Activated CD8-positive, alpha-beta T cell treated with anti-CD3 and anti-CD28 coated beads, Interleukin-2, amount 10 ng/mL, durations not matched to agents 7 days and 5 days (primary cell): ENCODE results near the gene NXPH2. TPM values are rescaled to one million over a fixed set of nuclear protein-coding genes. Genes with fewer than 3 reads are reported as not detected.

Experiments
- ATAC-seq: fragments of 150-1000 bp; cut with Tn5 transposase; one replicate; pipeline ENCODE4 v1.10.0; 2021; ENCODE audit warnings: moderate library complexity
- CTCF ChIA-PET: fragments of 350-600 bp; sonication (Branson Sonifier 250); formaldehyde crosslinking; loops from one replicate; lab custom pipeline; 2021; ENCODE audit warnings: antibody characterized with exemption; lab: Charles Lee
- POLR2A ChIA-PET: fragments of 350-600 bp; sonication (Branson Sonifier 250); formaldehyde crosslinking; loops from one replicate; lab custom pipeline; 2021; ENCODE audit warnings: antibody characterized with exemption; lab: Charles Lee
- DNase-seq: peaks from one replicate; pipeline ENCODE4 v3.0.0-alpha.2; 2020
- H3K27ac Mint-ChIP-seq: one replicate; pipeline ENCODE4 v1.8.0; 2021; ENCODE audit warnings: mild to moderate bottlenecking, mixed read lengths
- H3K27me3 Mint-ChIP-seq: one replicate; pipeline ENCODE4 v1.8.0; 2021; ENCODE audit warnings: low read depth, mixed read lengths
- H3K36me3 Mint-ChIP-seq: one replicate; pipeline ENCODE4 v1.8.0; 2021; ENCODE audit warnings: low read depth, mixed read lengths
- H3K4me1 Mint-ChIP-seq: one replicate; pipeline ENCODE4 v1.8.0; 2021; ENCODE audit warnings: low read depth, mixed read lengths
- H3K4me3 Mint-ChIP-seq: one replicate; pipeline ENCODE4 v1.8.0; 2021; ENCODE audit warnings: mild to moderate bottlenecking, mixed read lengths
- H3K9me3 Mint-ChIP-seq: one replicate; pipeline ENCODE4 v1.8.0; 2022; ENCODE audit warnings: mixed read lengths; ENCODE audit not compliant: insufficient read depth
- total RNA-seq, 2 experiments: library from RNA; stranded (reverse); gene quantifications; one replicate each; pipeline ENCODE4 v1.2.3, GENCODE V29; 2021

NXPH2 gene
- total RNA-seq, 2 experiments from 2014 or later, result not detected

DNA sequence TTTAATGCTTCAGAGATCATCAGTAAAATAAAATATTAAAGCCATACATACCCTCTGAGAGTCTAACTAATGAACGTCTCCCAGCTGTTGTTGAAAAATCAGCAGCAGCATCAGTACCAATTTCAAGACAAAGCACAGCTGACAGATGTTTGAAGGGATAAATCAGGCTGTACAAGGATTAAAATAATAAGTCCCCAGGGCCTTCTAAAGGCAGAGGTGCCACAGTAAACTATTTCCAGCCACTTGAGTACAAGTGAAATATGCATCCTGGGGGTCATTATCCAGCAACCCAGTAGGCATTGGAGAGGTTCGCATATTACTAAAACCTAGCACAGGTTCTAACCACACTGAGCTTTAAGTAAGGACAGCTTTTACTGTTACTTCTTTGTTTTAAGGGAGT lies 76.9 kb downstream of the NXPH2 start:
- ChIA-PET POLR2A (no interaction called here), CTCF (no interaction called here)
- Mint-ChIP-seq H3K27me3 (no peaks in the 10 kb centered on the region), H3K4me3 (no peak overlapping the region), H3K4me1 (no peaks in the 10 kb centered on the region), H3K36me3 (no peaks in the 10 kb centered on the region), H3K27ac (no peak overlapping the region), H3K9me3 (no peaks in the 10 kb centered on the region)
- DNase-seq (no peak), ATAC-seq (no peak)

DNA sequence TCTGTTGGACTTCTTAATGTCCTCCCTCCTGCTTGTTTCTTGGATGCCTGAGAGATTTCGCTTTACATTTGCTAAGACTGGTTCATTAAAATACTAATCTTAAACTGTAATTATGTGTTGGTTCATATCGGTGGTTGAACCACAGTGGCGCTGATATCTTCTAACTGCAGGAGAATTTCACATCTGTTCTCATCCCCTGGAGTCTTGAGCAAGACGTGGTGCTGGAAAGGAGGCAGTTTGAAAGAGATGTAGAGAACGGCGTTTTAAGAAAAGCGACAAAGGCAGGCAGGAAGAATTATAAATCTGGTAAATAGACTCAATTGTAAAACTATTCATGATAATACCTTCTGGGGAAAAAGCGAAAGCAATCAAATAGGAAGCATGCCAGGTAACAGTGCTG lies 79.5 kb downstream of the NXPH2 start:
- Mint-ChIP-seq H3K4me3 (no peak overlapping the region), H3K27ac (no peak overlapping the region), H3K9me3 (no peaks in the 10 kb centered on the region), H3K36me3 (no peaks in the 10 kb centered on the region), H3K4me1 (no peaks in the 10 kb centered on the region), H3K27me3 (no peaks in the 10 kb centered on the region)
- DNase-seq (no peak), ATAC-seq (no peak)
- POLR2A ChIA-PET, result no interaction called here
- CTCF ChIA-PET, result no interaction called here

DNA sequence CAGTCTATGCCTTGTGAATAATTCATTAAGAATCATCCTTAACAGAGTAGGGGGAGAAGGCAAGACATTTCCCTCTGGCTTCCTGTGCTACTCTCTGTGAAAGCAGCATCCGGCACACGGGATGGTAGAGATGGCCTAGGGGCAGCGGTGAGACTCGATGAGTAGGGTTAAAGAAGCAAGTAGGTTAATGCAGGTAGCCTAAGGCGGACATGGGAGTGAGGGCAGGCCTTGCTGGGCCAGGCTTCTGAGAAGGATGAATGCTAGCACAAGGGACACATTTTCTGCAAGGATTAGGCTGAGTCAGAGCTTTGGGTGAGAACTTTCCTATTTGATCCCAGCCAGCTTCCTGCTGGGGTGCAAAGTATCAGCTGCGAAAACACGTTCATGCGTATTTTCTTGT lies 80.8 kb downstream of the NXPH2 start:
- Mint-ChIP-seq H3K4me1 (no peaks in the 10 kb centered on the region), H3K36me3 (no peaks in the 10 kb centered on the region), H3K4me3 (no peak overlapping the region), H3K27ac (no peak overlapping the region), H3K27me3 (no peaks in the 10 kb centered on the region), H3K9me3 (no peaks in the 10 kb centered on the region)
- ATAC-seq (no peak), DNase-seq (no peak)
- CTCF ChIA-PET, result no interaction called here
- POLR2A ChIA-PET, result no interaction called here

DNA sequence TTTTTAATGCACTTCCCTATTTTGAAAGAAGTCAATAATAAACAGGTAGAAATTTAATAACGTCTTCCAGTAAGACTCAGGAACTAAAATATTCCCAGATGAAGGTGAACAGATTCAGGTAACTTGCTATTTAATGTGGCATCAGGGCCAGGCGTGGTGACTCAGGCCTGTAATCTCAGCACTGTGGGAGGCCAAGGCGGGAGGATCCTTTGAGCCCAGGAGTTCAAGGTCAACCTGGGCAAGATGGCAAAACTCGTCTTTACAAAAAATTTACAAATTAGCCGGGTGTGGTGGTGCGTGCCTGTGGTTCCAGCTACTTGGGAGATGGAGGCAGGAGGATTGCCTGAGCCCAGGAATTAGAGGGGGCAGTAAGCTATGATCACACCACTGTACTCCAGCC lies 81.8 kb downstream of the NXPH2 start:
- ATAC-seq (no peak), DNase-seq (no peak)
- H3K4me1 Mint-ChIP-seq, result no peaks in the 10 kb centered on the region
- CTCF ChIA-PET, result no interaction called here
- no peak overlapping the region for H3K27ac Mint-ChIP-seq
- H3K27me3 Mint-ChIP-seq, result no peaks in the 10 kb centered on the region
- no peaks in the 10 kb centered on the region for H3K9me3 Mint-ChIP-seq
- no peak overlapping the region for H3K4me3 Mint-ChIP-seq
- POLR2A ChIA-PET, result no interaction called here
- H3K36me3 Mint-ChIP-seq, result no peaks in the 10 kb centered on the region

DNA sequence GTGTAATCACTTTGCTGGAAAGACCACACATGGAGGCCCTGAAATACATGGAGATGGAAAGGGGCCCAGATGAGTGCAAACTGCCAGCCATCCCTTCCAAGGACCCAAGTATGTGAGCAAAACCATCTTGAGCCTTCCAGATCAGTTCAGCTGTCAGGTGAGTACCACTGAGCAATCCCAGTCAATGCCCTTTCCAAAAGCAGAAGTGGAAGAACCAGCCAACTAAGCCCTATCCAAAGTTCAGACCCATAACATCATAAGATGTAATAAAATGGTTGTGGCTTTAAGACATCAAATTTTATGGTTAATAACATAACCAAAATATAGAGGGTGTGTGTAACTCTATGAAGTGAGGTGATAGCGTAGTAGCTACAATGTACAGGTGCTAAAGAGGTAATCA lies 88.5 kb downstream of the NXPH2 start:
- H3K27ac Mint-ChIP-seq, result no peak overlapping the region
- H3K36me3 Mint-ChIP-seq, result no peaks in the 10 kb centered on the region
- ChIA-PET CTCF (no interaction called here), POLR2A (no interaction called here)
- H3K27me3 Mint-ChIP-seq, result no peaks in the 10 kb centered on the region
- peaks cover 20% of the 10 kb centered on the region for H3K4me1 Mint-ChIP-seq
- no peaks in the 10 kb centered on the region for H3K9me3 Mint-ChIP-seq
- no peak for ATAC-seq
- no peak overlapping the region for H3K4me3 Mint-ChIP-seq
- no peak for DNase-seq

DNA sequence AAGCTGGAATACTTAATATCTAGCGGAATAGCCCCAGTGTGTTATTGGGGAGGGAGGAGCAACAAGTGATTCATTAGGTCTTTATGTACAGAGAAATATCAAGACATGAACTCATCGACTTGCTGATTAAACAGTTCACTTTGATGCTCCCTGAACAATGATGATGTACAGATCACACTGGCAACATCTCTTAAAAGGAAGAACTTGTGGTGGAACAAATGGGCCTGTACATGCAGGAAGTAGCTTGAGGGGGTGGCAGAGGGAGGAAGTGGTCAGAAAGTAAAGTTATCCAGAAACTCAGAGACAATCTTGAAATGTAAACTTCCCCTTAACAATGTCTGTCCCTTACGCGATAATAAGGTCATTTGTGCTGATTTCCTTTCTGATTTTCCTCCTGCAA lies 90.5 kb downstream of the NXPH2 start:
- peaks cover 2% of the 10 kb centered on the region for H3K27me3 Mint-ChIP-seq
- ATAC-seq (peak; percentile 81), DNase-seq (peak; percentile 64)
- peak overlapping the region; percentile 1 for H3K4me3 Mint-ChIP-seq
- peak overlapping the region; percentile 82 for H3K27ac Mint-ChIP-seq
- H3K9me3 Mint-ChIP-seq, result no peaks in the 10 kb centered on the region
- ChIA-PET CTCF (no interaction called here), POLR2A (no interaction called here)
- peaks cover 20% of the 10 kb centered on the region for H3K4me1 Mint-ChIP-seq
- no peaks in the 10 kb centered on the region for H3K36me3 Mint-ChIP-seq

DNA sequence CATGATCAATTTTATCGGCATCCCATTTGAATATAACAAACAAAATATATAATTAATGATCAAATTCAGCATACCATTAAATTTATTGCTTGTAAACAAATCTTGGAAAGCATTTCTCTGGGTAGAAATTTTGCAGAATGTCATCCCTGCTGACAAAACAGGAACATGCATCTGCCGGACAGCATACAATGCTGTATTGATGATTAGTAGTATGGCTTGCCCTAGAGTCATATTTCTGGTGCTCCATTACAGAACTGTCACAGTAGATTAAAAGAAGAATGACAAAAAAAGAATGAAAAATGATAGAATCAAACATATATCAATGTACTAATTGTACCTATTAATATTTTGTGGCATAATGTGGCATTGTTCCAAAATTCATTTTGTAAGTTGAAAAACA lies 98.0 kb downstream of the NXPH2 start:
- Mint-ChIP-seq H3K27ac (no peak overlapping the region), H3K9me3 (no peaks in the 10 kb centered on the region), H3K27me3 (peaks cover 8% of the 10 kb centered on the region), H3K36me3 (no peaks in the 10 kb centered on the region), H3K4me3 (no peak overlapping the region), H3K4me1 (no peaks in the 10 kb centered on the region)
- ChIA-PET POLR2A (no interaction called here), CTCF (interaction anchor here (0.7 kb wide), 1 partner anchor 149 kb away, joined by 3 read pairs; no protein-coding TSS in a partner anchor)
- DNase-seq (no peak), ATAC-seq (no peak)

DNA sequence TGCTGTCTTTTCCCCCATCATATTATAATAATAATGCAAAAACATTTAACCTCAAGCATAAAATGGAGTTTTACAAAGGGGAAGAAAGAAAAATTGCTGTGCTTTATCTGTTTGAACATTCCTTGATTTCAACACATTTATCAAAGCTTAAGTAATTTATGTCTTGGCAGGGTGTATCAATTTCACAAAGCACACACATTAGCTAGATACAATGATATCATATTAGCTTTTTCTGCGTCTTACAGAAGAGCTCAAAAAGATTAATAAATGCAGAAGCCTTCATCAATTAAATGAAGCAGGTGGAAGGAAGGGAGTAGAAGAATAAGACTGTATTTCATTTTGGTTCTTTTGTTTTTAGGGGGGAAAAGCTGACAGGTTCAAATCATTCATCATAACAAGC lies 103.0 kb downstream of the NXPH2 start:
- H3K27ac Mint-ChIP-seq, result no peak overlapping the region
- ChIA-PET CTCF (no interaction called here), POLR2A (interaction anchor here (0.6 kb wide), 1 partner anchor 69 kb away, joined by 3 read pairs; no protein-coding TSS in a partner anchor)
- no peaks in the 10 kb centered on the region for H3K36me3 Mint-ChIP-seq
- no peak for DNase-seq
- H3K4me1 Mint-ChIP-seq, result no peaks in the 10 kb centered on the region
- ATAC-seq, result no peak
- no peaks in the 10 kb centered on the region for H3K27me3 Mint-ChIP-seq
- H3K4me3 Mint-ChIP-seq, result no peak overlapping the region
- no peaks in the 10 kb centered on the region for H3K9me3 Mint-ChIP-seq

DNA sequence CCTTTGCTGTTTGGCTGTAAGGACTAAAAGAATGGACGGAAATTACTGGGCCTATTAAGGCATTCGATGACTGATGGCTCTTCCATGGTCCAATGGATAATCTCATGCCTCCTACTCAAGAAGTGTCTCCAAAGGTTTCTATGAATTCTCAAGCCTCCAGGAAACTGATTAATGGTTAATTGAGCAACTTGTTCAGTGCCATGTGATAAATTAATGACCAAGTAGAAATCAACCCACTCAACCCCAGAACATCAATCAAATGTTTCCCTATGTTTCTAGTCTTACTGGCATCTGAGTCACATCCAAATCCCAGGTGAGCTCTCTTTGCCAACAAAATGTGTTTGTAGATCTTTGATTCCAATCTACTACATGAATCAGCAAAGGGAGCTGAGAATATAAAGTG lies 103.6 kb downstream of the NXPH2 start:
- Mint-ChIP-seq H3K27ac (no peak overlapping the region), H3K4me3 (no peak overlapping the region), H3K9me3 (no peaks in the 10 kb centered on the region), H3K36me3 (no peaks in the 10 kb centered on the region), H3K4me1 (no peaks in the 10 kb centered on the region), H3K27me3 (no peaks in the 10 kb centered on the region)
- ATAC-seq (no peak), DNase-seq (no peak)
- ChIA-PET CTCF (no interaction called here), POLR2A (no interaction called here)

DNA sequence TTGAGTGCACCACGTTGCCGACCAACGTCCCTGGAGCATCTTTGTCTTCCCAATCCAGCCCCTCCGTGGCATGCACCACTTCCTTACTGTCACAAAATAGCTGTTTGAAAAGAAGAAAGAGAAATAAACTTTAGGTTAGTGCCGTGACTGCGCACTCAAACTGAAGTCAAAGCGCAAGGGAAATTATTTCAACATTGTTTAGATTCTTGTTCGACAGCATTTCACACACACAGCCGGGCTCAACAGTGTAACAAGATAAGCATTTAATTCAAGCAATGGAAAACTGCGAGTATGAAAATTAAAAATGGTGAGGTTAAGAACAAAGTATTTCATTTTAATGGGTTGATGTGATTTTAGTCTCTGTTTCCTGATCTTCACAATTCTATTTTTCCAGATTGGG lies 108.6 kb downstream of the NXPH2 start:
- no peak overlapping the region for H3K27ac Mint-ChIP-seq
- POLR2A ChIA-PET, result no interaction called here
- DNase-seq (no peak), ATAC-seq (no peak)
- no peaks in the 10 kb centered on the region for H3K4me1 Mint-ChIP-seq
- no peaks in the 10 kb centered on the region for H3K36me3 Mint-ChIP-seq
- CTCF ChIA-PET, result no interaction called here
- H3K27me3 Mint-ChIP-seq, result peaks cover 2% of the 10 kb centered on the region
- H3K9me3 Mint-ChIP-seq, result no peaks in the 10 kb centered on the region
- H3K4me3 Mint-ChIP-seq, result no peak overlapping the region

DNA sequence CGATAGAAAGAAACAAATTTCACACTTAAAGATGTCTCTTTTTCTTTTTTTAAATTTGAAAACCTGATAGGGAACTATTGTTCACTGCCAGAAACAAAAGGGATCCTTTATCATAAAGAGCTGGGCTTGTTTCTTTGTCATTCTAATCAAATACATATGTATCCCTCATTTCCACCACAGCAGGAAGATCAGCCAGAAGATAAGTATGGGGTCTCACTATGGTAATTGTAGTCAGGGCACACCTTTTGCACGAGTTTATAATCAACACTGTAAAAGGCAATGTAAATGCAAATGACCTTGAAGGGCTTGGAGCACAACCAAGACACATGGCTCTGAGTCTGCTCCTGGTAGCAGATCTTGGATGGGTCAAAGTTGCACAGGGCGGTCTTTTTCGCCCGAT lies 109.5 kb downstream of the NXPH2 start:
- Mint-ChIP-seq H3K9me3 (no peaks in the 10 kb centered on the region), H3K4me3 (no peak overlapping the region), H3K27ac (no peak overlapping the region), H3K27me3 (peaks cover 2% of the 10 kb centered on the region), H3K4me1 (no peaks in the 10 kb centered on the region), H3K36me3 (no peaks in the 10 kb centered on the region)
- ATAC-seq (no peak), DNase-seq (no peak)
- ChIA-PET CTCF (no interaction called here), POLR2A (no interaction called here)

DNA sequence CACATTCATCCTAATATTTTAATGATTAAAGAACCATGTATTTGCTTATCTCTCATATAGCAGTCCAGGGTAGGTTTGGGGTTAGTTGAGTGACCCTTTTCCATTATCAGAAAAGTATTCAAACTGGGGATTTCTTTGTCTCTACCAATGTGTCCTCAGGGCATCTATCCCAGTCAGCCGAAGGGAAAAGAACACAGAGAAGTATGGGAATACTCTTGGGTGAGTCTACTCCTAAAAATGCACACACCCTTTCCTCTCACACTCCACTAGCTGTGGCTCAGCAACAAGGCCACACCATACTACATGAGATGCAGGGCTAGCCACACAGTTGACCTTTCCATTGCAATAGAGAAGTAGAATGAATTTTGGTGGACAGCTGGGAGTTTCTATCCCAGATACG lies 114.3 kb downstream of the NXPH2 start:
- CTCF ChIA-PET, result no interaction called here
- Mint-ChIP-seq H3K36me3 (no peaks in the 10 kb centered on the region), H3K9me3 (no peaks in the 10 kb centered on the region), H3K27me3 (peaks cover 4% of the 10 kb centered on the region), H3K4me1 (no peaks in the 10 kb centered on the region), H3K27ac (no peak overlapping the region), H3K4me3 (no peak overlapping the region)
- DNase-seq (no peak), ATAC-seq (no peak)
- POLR2A ChIA-PET, result no interaction called here

DNA sequence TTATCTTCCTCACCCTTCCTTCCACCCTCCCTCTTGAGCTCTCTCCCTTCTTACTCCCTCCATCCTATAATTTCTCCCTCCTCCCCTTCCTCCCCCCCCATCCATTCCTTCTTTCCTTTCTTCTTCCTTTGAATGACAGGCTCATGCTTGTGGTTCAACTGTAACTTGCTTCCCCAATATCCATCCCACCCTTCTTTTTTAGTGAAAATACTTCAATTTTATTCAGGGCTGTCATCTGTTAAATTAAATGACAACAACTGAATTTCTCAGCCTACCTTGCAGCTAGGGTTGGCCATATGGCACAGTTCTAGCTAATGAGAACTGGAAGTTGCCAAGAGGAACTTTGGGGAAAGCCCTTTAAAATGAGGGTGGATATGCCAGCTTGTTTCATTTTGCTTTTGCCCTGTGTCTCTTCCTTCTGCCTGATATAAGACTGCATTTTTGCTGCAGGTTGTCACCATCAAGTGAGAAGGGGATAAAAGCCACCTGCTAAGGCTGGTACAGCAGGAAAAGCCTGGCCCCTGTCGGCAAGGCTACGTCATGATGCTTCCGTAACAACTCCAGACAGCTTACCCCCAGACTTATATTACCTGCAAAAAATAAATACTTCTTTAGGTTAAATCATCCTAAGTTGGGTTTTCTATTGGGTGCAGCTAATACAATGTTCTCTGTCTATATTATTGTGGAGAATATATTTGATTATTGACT lies 121.8 kb downstream of the NXPH2 start:
- H3K27ac Mint-ChIP-seq, result no peak overlapping the region
- no peaks in the 10 kb centered on the region for H3K4me1 Mint-ChIP-seq
- POLR2A ChIA-PET, result no interaction called here
- DNase-seq (no peak), ATAC-seq (no peak)
- no peaks in the 10 kb centered on the region for H3K36me3 Mint-ChIP-seq
- H3K27me3 Mint-ChIP-seq, result peaks cover 2% of the 10 kb centered on the region
- CTCF ChIA-PET, result no interaction called here
- no peak overlapping the region for H3K4me3 Mint-ChIP-seq
- no peaks in the 10 kb centered on the region for H3K9me3 Mint-ChIP-seq
